CD4-positive, CD25-positive, alpha-beta regulatory T cell (primary cell): ENCODE measurements around the gene DEPDC7. TPM values are rescaled to one million over a fixed set of nuclear protein-coding genes. Genes with fewer than 3 reads are reported as not detected.

Experiments used
- ATAC-seq, 2 donors: fragments of 150-1000 bp; cut with Tn5 transposase; one replicate each; pipeline ENCODE4 v1.10.0; 2021; ENCODE audit warnings: low read depth in 2 of 2, moderate number of reproducible peaks in 2 of 2, moderate library complexity in 1 of 2
- DNase-seq, 3 donors: peaks; one replicate each; pipeline versions ENCODE4 v3.0.0 to v3.0.0-alpha.2; 2012 to 2022; ENCODE audit warnings: mixed read lengths in 1 of 3
- H3K27ac ChIP-seq: one replicate; pipeline ENCODE4 v1.7.0; 2013; ENCODE audit warnings: mild to moderate bottlenecking, low read length; ENCODE audit not compliant: insufficient read depth, poor library complexity, severe bottlenecking
- H3K27me3 ChIP-seq: one replicate; pipeline ENCODE4 v1.7.0; 2013; ENCODE audit warnings: low read length; ENCODE audit not compliant: control insufficient read depth, insufficient read depth
- H3K36me3 ChIP-seq: one replicate; pipeline ENCODE4 v1.7.0; 2013; ENCODE audit warnings: mild to moderate bottlenecking, low read length, moderate library complexity; ENCODE audit not compliant: control insufficient read depth, insufficient read depth
- H3K4me1 ChIP-seq: 2 replicates; pipeline ENCODE4 v1.7.0; 2013; ENCODE audit warnings: mild to moderate bottlenecking, low read length; ENCODE audit not compliant: insufficient read depth, control insufficient read depth, poor library complexity, severe bottlenecking
- H3K4me3 ChIP-seq: one replicate; pipeline ENCODE4 v1.7.0; 2013; ENCODE audit warnings: low read depth, mild to moderate bottlenecking, low read length, moderate library complexity
- H3K9me3 ChIP-seq, 2 experiments: 1 replicate in 1 of 2; 2 replicates in 1 of 2; pipeline ENCODE4 v1.7.0; 2013; ENCODE audit warnings: low read length in 2 of 2, mild to moderate bottlenecking in 1 of 2, moderate library complexity in 1 of 2; ENCODE audit not compliant: control insufficient read depth in 2 of 2
- H3K27ac Mint-ChIP-seq, 3 donors: one replicate each; pipeline ENCODE4 v1.8.0; 2020 to 2022; ENCODE audit warnings: mild to moderate bottlenecking in 3 of 3, mixed read lengths in 3 of 3, moderate library complexity in 2 of 3
- H3K27me3 Mint-ChIP-seq: one replicate; pipeline ENCODE4 v1.8.0; 2022; ENCODE audit warnings: mild to moderate bottlenecking, mixed read lengths
- H3K36me3 Mint-ChIP-seq: one replicate; pipeline ENCODE4 v1.8.0; 2020; ENCODE audit warnings: mixed read lengths
- H3K4me1 Mint-ChIP-seq, 4 donors: one replicate each; pipeline ENCODE4 v1.8.0; 2020 to 2022; ENCODE audit warnings: mixed read lengths in 4 of 4, mild to moderate bottlenecking in 1 of 4
- H3K4me3 Mint-ChIP-seq, 4 donors: one replicate each; pipeline ENCODE4 v1.8.0; 2020 to 2022; ENCODE audit warnings: mild to moderate bottlenecking in 4 of 4, mixed read lengths in 4 of 4, moderate library complexity in 3 of 4
- H3K9me3 Mint-ChIP-seq, 7 donors: one replicate each; pipeline ENCODE4 v1.8.0; 2020 to 2022; ENCODE audit warnings: mixed read lengths in 7 of 7, mild to moderate bottlenecking in 3 of 7, moderate library complexity in 2 of 7
- polyA plus RNA-seq, 4 donors: library from polyadenylated mRNA; unstranded; fragments of 300-500 nt; fragmentation: Illumina TruSeq; gene quantifications; one replicate each; pipeline ENCODE4 v1.2.3, GENCODE V29; 2021
- total RNA-seq: library from RNA; stranded (reverse); gene quantifications from one replicate; pipeline ENCODE4 v1.2.3, GENCODE V29; 2022

DEPDC7 gene
- total and polyA plus RNA-seq, 5 donors from 2014 or later, result 0.60 to 1.5 (median 0.75) TPM

- Mint-ChIP-seq H3K27me3 (peaks cover 16% of the 10 kb centered on the region), H3K36me3 (peaks cover 6% of the 10 kb centered on the region), H3K4me1 (peaks cover 0 to 4% (median under 1%) of the 10 kb centered on the region in 4 donors), H3K9me3 (peaks cover 0 to 9% (median 5%) of the 10 kb centered on the region in 7 donors), H3K4me3 (no peak overlapping the region), H3K27ac (no peak overlapping the region)
- Histone ChIP-seq H3K9me3 (peaks cover 0 to 2% of the 10 kb centered on the region in 2 experiments), H3K4me3 (no peak overlapping the region), H3K27me3 (no peaks in the 10 kb centered on the region), H3K27ac (no peak overlapping the region), H3K36me3 (no peaks in the 10 kb centered on the region), H3K4me1 (no peaks in the 10 kb centered on the region)
- ATAC-seq, result no peak
- DNase-seq, result no peak
These were observed 27.8 kb upstream of the DEPDC7 start for GRCh38 chr11:32987851-32988250.

- Mint-ChIP-seq H3K27ac (no peak overlapping the region), H3K9me3 (peaks cover 0 to 9% (median 5%) of the 10 kb centered on the region in 7 donors), H3K36me3 (peaks cover 6% of the 10 kb centered on the region), H3K27me3 (peaks cover 21% of the 10 kb centered on the region), H3K4me3 (no peak overlapping the region), H3K4me1 (peaks cover 0 to 2% (median 0%) of the 10 kb centered on the region in 4 donors)
- Histone ChIP-seq H3K27me3 (no peaks in the 10 kb centered on the region), H3K36me3 (no peaks in the 10 kb centered on the region), H3K27ac (no peak overlapping the region), H3K4me3 (no peak overlapping the region), H3K9me3 (peaks cover 0 to 2% of the 10 kb centered on the region in 2 experiments), H3K4me1 (no peaks in the 10 kb centered on the region)
- ATAC-seq, result no peak
- DNase-seq, result no peak
These were observed 25.2 kb upstream of the DEPDC7 start for GRCh38 chr11:32990481-32990880.

DNA sequence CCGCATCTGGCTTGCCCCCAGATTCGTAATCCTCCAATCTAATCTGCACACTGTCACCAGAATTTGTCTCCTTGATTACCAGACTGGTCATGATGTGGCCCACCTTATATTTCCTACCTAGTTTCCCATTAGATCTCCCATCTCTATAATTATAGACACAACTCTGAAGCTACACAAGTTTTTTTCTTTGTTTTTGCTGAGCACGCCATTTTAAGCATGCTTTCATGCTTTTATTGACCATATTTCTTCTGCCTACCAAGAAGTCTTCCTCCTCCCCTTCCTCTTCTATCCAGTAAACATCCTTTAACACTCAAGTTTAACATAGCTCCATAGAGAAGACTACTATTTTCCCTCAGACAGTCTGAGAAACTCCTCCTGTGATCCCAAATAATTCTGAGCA is 24.3 kb upstream of the DEPDC7 start:
- H3K4me3 ChIP-seq, result no peak overlapping the region
- H3K4me1 Mint-ChIP-seq, result peaks cover 0 to 2% (median 0%) of the 10 kb centered on the region in 4 donors
- H3K27me3 Mint-ChIP-seq, result peaks cover 21% of the 10 kb centered on the region
- no peak overlapping the region for H3K27ac ChIP-seq
- no peak overlapping the region for H3K4me3 Mint-ChIP-seq
- no peak for ATAC-seq
- peaks cover 6% of the 10 kb centered on the region for H3K36me3 Mint-ChIP-seq
- no peaks in the 10 kb centered on the region for H3K36me3 ChIP-seq
- DNase-seq, result no peak
- no peaks in the 10 kb centered on the region for H3K4me1 ChIP-seq
- peak overlapping the region in 1 of 3 donors; percentile 23 for H3K27ac Mint-ChIP-seq
- peaks cover 0 to 9% (median 5%) of the 10 kb centered on the region in 7 donors for H3K9me3 Mint-ChIP-seq
- H3K9me3 ChIP-seq, result peaks cover 0 to 2% of the 10 kb centered on the region in 2 experiments
- H3K27me3 ChIP-seq, result no peaks in the 10 kb centered on the region

DNA sequence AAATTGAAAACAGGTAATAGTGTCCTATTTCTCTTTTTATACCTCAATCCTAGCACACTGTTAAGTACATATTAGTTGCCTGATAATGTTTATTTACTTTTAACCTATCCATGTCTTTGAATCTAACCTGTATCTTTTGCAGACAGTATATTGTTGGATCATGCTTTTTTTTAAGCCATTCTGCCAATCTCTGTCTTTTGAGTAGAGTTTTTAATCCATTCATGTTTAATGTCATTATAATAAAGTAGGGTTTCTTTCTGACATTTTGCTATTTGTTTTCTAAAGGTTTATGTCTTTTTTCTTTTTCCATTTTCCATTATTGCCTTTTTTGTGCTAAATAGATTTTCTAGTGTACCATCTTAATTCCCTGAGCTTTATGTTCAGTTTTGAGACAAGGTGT is 23.8 kb upstream of the DEPDC7 start:
- ATAC-seq, result no peak
- Histone ChIP-seq H3K4me3 (no peak overlapping the region), H3K36me3 (no peaks in the 10 kb centered on the region), H3K9me3 (peaks cover 0 to 2% of the 10 kb centered on the region in 2 experiments), H3K27me3 (no peaks in the 10 kb centered on the region), H3K4me1 (no peaks in the 10 kb centered on the region), H3K27ac (no peak overlapping the region)
- DNase-seq, result no peak
- Mint-ChIP-seq H3K36me3 (peaks cover 6% of the 10 kb centered on the region), H3K4me3 (no peak overlapping the region), H3K27me3 (peaks cover 21% of the 10 kb centered on the region), H3K9me3 (peaks cover 0 to 9% (median 5%) of the 10 kb centered on the region in 7 donors), H3K4me1 (peaks cover 0 to 2% (median 0%) of the 10 kb centered on the region in 4 donors), H3K27ac (no peak overlapping the region)

DNA sequence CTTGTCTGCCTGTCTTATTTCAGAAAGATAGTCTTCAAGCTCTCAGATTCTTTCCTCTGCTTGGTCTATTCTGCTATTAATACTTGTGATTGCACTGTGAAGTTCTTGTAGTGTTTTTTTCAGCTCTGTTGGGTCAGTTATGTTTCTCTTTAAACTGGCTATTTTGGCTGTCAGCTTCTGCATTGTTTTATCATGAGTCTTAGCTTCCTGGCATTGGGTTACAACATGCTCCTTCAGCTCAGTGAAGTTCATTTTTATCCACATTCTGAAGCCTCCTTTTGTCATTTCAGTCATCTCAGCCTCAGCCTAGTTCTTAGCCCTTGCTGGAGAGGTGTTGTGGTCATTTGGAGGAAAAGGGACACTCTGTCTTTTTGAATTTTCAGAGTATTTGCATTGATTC is 15.5 kb upstream of the DEPDC7 start:
- Histone ChIP-seq H3K36me3 (no peaks in the 10 kb centered on the region), H3K27ac (no peak overlapping the region), H3K27me3 (no peaks in the 10 kb centered on the region), H3K9me3 (no peaks in the 10 kb centered on the region), H3K4me3 (no peak overlapping the region), H3K4me1 (peaks cover 2% of the 10 kb centered on the region)
- Mint-ChIP-seq H3K27ac (no peak overlapping the region), H3K27me3 (peaks cover 29% of the 10 kb centered on the region), H3K4me1 (peaks cover 5 to 10% (median 7%) of the 10 kb centered on the region in 4 donors), H3K36me3 (no peaks in the 10 kb centered on the region), H3K9me3 (peaks cover 0 to 10% (median 4%) of the 10 kb centered on the region in 7 donors), H3K4me3 (no peak overlapping the region)
- no peak for DNase-seq
- no peak for ATAC-seq

- no peaks in the 10 kb centered on the region for H3K36me3 ChIP-seq
- no peaks in the 10 kb centered on the region for H3K27me3 ChIP-seq
- H3K4me3 ChIP-seq, result no peak overlapping the region
- H3K4me1 ChIP-seq, result peaks cover 8% of the 10 kb centered on the region
- H3K27ac ChIP-seq, result no peak overlapping the region
- Mint-ChIP-seq H3K4me3 (no peak overlapping the region), H3K27ac (no peak overlapping the region), H3K4me1 (peaks cover 14 to 21% (median 15%) of the 10 kb centered on the region in 4 donors), H3K36me3 (no peaks in the 10 kb centered on the region), H3K27me3 (peaks cover 29% of the 10 kb centered on the region), H3K9me3 (peaks cover 0 to 10% (median 4%) of the 10 kb centered on the region in 7 donors)
- no peaks in the 10 kb centered on the region for H3K9me3 ChIP-seq
- no peak for DNase-seq
- ATAC-seq, result no peak
These were observed 14.4 kb upstream of the DEPDC7 start for GRCh38 chr11:33001281-33001680.

GRCh38 chr11:33001751-33002542 is 13.7 kb upstream of the DEPDC7 start:
- H3K27ac ChIP-seq, result no peak overlapping the region
- Mint-ChIP-seq H3K27me3 (peaks cover 35% of the 10 kb centered on the region), H3K27ac (peak overlapping the region in 1 of 3 donors; percentile 29), H3K4me1 (peaks cover 14 to 27% (median 17%) of the 10 kb centered on the region in 4 donors), H3K9me3 (peaks cover 0 to 10% (median 4%) of the 10 kb centered on the region in 7 donors), H3K4me3 (no peak overlapping the region), H3K36me3 (no peaks in the 10 kb centered on the region)
- no peaks in the 10 kb centered on the region for H3K27me3 ChIP-seq
- H3K4me1 ChIP-seq, result peaks cover 8% of the 10 kb centered on the region
- DNase-seq (no peak), ATAC-seq (no peak)
- no peak overlapping the region for H3K4me3 ChIP-seq
- no peaks in the 10 kb centered on the region for H3K9me3 ChIP-seq
- no peaks in the 10 kb centered on the region for H3K36me3 ChIP-seq
